Stimulated activated CD4-positive, alpha-beta T cell treated with anti-CD3 and anti-CD28 coated beads, Interleukin-12 subunit alpha, Interleukin-12 subunit beta, amount 100 ng/mL, for 48 hours (primary cell): ENCODE measurements around the gene CRIM1.
A peak's percentile ranks its signal among the peaks of the same experiment; 100 is the strongest.
"Not testable (repeated sequence)": the region's sequence is repeated elsewhere in the genome, so short reads cannot be mapped to it uniquely, and the experiment has no call there.

Experiments
- DNase-seq, 3 donors: peaks; one replicate each; pipeline ENCODE4 v3.0.0-alpha.2; 2020; ENCODE audit warnings: low read depth in 2 of 3, low spot score in 1 of 3

Gene CRIM1

GRCh38 chr2:36352701-36353100 is 2.9 kb upstream of the CRIM1 start:
- no peak for DNase-seq

- DNase-seq, result no peak
Measured at GRCh38 chr2:36354811-36355150, 797 bp upstream of the CRIM1 start.

GRCh38 chr2:36355890-36356297 is 316 bp downstream of the CRIM1 start:
- DNase-seq, result no peak

- peak in 1 of 3 donors; percentile 28 for DNase-seq
Measured at GRCh38 chr2:36356298-36356989, 866 bp downstream of the CRIM1 start.

GRCh38 chr2:36356990-36357846 is 1.6 kb downstream of the CRIM1 start:
- peak in 2 of 3 donors; percentile 20 to 30 for DNase-seq

- no peak for DNase-seq
Measured at GRCh38 chr2:36357847-36358659, 2.5 kb downstream of the CRIM1 start.

GRCh38 chr2:36359067-36359466 is 3.5 kb downstream of the CRIM1 start:
- DNase-seq, result no peak

- DNase-seq, result no peak
Measured at GRCh38 chr2:36360063-36360462, 4.5 kb downstream of the CRIM1 start.

GRCh38 chr2:36360834-36361233 is 5.3 kb downstream of the CRIM1 start:
- DNase-seq, result no peak

- no peak for DNase-seq
Measured at GRCh38 chr2:36361396-36361795, 5.8 kb downstream of the CRIM1 start.

GRCh38 chr2:36362291-36362690 is 6.7 kb downstream of the CRIM1 start:
- DNase-seq, result no peak

GRCh38 chr2:36363085-36363484 is 7.5 kb downstream of the CRIM1 start:
- DNase-seq, result not testable (repeated sequence)

GRCh38 chr2:36366491-36367120 is 11.0 kb downstream of the CRIM1 start:
- no peak for DNase-seq

GRCh38 chr2:36367486-36367885 is 11.9 kb downstream of the CRIM1 start:
- DNase-seq, result no peak

GRCh38 chr2:36367895-36368353 is 12.3 kb downstream of the CRIM1 start:
- no peak for DNase-seq

GRCh38 chr2:36368438-36368837 is 12.9 kb downstream of the CRIM1 start:
- DNase-seq, result no peak

GRCh38 chr2:36369163-36369562 is 13.6 kb downstream of the CRIM1 start:
- no peak for DNase-seq

GRCh38 chr2:36369716-36370115 is 14.1 kb downstream of the CRIM1 start:
- no peak for DNase-seq

GRCh38 chr2:36370281-36370680 is 14.7 kb downstream of the CRIM1 start:
- DNase-seq, result no peak

GRCh38 chr2:36371070-36371874 is 15.7 kb downstream of the CRIM1 start:
- DNase-seq, result no peak
